Measurements from ENCODE around the gene LAMB4.

LAMB4 gene

DNA sequence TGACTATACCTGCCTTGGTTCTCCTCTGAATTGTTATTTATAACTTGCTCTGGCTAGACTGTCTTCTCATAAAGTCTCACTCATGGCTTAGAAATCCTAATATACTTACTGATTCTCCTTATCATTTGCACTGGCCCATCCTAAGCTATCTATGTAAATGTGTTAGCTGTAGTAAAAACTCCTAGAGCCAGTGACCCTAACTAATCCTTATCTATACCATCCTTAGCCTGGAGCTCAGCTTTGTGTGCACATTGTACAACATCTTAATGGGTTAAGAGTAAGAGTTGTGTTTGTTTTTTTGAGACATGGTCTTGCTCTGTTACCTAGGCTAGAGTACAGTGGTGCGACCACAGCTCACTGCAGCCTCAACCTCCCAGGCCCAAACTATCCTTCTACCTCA, 40.8 kb downstream of the LAMB4 start:
- no peaks in the 10 kb centered on the region for H3K27me3 ChIP-seq (ENCODE audit: insufficient read depth, low read length)
- H3K4me2 ChIP-seq (ENCODE audit: low read length), result no peak overlapping the region
- TF ChIP-seq, protein P1, sequence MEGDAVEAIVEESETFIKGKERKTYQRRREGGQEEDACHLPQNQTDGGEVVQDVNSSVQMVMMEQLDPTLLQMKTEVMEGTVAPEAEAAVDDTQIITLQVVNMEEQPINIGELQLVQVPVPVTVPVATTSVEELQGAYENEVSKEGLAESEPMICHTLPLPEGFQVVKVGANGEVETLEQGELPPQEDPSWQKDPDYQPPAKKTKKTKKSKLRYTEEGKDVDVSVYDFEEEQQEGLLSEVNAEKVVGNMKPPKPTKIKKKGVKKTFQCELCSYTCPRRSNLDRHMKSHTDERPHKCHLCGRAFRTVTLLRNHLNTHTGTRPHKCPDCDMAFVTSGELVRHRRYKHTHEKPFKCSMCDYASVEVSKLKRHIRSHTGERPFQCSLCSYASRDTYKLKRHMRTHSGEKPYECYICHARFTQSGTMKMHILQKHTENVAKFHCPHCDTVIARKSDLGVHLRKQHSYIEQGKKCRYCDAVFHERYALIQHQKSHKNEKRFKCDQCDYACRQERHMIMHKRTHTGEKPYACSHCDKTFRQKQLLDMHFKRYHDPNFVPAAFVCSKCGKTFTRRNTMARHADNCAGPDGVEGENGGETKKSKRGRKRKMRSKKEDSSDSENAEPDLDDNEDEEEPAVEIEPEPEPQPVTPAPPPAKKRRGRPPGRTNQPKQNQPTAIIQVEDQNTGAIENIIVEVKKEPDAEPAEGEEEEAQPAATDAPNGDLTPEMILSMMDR (IDR thresholded peaks at IDR 0.05; ENCODE audit: low read length), result no peak
- no peak for TF ChIP-seq EZH2 (IDR thresholded peaks at IDR 0.05; ENCODE audit: borderline replicate concordance, low read length)
- no peak overlapping the region for H3K9ac ChIP-seq (ENCODE audit: low read length)
- no peak overlapping the region for H2AFZ ChIP-seq (ENCODE audit: low read length)
- no peaks in the 10 kb centered on the region for H3F3A ChIP-seq (ENCODE audit: insufficient read depth, low read length)
- no peaks in the 10 kb centered on the region for H3K9me2 ChIP-seq (ENCODE audit: low read depth, low read length)
- H4K20me1 ChIP-seq (ENCODE audit: insufficient read depth, low read length), result no peaks in the 10 kb centered on the region
- no peaks in the 10 kb centered on the region for H3K79me2 ChIP-seq (ENCODE audit: insufficient read depth, low read length)
- no peak overlapping the region for H3K27ac ChIP-seq (ENCODE audit: low read depth, low read length, poor library complexity, severe bottlenecking)
- H3K4me1 ChIP-seq (ENCODE audit: insufficient read depth, low read length, severe bottlenecking), result no peaks in the 10 kb centered on the region
- H3K36me3 ChIP-seq (ENCODE audit: insufficient read depth, low read length), result no peaks in the 10 kb centered on the region
- no peak overlapping the region for H3K4me3 ChIP-seq (ENCODE audit: low read depth, low read length, poor library complexity, severe bottlenecking)
- no peaks in the 10 kb centered on the region for H3K9me3 ChIP-seq (ENCODE audit: low read length)

DNA sequence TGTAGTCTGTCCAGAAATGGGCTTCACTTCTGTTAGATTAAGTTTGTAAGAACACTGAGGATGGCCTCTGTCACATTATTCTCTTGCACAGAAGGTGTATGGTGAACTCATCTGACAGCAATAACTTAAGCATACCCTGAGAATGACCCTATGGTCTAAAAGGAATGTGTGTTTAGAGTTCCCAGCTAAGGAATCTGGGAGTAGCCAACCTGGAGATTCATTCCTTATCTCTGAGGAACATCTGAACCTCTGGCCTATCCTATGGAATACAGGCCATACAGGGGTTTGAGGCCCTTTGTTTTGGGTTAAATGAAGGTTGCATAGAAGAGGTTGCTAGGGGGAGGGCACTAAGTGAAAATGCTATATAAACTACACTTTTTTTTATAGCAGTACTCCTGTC, 41.4 kb downstream of the LAMB4 start:
- H3K36me3 ChIP-seq (ENCODE audit: insufficient read depth, low read length), result no peaks in the 10 kb centered on the region
- no peaks in the 10 kb centered on the region for H3F3A ChIP-seq (ENCODE audit: insufficient read depth, low read length)
- no peaks in the 10 kb centered on the region for H3K27me3 ChIP-seq (ENCODE audit: insufficient read depth, low read length)
- H3K79me2 ChIP-seq (ENCODE audit: insufficient read depth, low read length), result no peaks in the 10 kb centered on the region
- TF ChIP-seq, protein P1 (IDR thresholded peaks at IDR 0.05; ENCODE audit: low read length), result no peak
- no peak for TF ChIP-seq EZH2 (IDR thresholded peaks at IDR 0.05; ENCODE audit: borderline replicate concordance, low read length)
- no peaks in the 10 kb centered on the region for H3K9me2 ChIP-seq (ENCODE audit: low read depth, low read length)
- no peak overlapping the region for H3K9ac ChIP-seq (ENCODE audit: low read length)
- H3K27ac ChIP-seq (ENCODE audit: low read depth, low read length, poor library complexity, severe bottlenecking), result no peak overlapping the region
- no peaks in the 10 kb centered on the region for H3K4me1 ChIP-seq (ENCODE audit: insufficient read depth, low read length, severe bottlenecking)
- H3K4me3 ChIP-seq (ENCODE audit: low read depth, low read length, poor library complexity, severe bottlenecking), result no peak overlapping the region
- no peaks in the 10 kb centered on the region for H4K20me1 ChIP-seq (ENCODE audit: insufficient read depth, low read length)
- no peak overlapping the region for H3K4me2 ChIP-seq (ENCODE audit: low read length)
- no peaks in the 10 kb centered on the region for H3K9me3 ChIP-seq (ENCODE audit: low read length)
- no peak overlapping the region for H2AFZ ChIP-seq (ENCODE audit: low read length)

DNA sequence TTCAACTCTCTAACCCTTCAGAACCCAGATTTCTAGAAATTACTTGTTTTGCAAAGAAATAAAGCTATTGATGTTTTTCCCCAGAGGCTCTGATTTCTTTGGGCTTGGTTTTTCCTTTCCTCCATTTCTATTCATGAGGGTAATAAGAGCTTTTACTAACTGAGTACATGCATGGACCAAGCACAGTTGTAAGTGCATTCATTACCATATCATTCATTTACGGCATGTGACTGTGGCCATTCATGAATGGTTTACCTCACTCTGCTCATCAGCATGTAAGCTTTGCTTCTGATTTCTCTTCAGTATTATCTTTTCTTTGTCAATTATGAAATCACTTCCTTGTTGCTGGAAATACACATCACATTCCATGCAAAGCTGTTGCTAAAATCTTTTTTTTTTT, 42.4 kb downstream of the LAMB4 start:
- no peak overlapping the region for H3K9ac ChIP-seq (ENCODE audit: low read length)
- H3K27ac ChIP-seq (ENCODE audit: low read depth, low read length, poor library complexity, severe bottlenecking), result no peak overlapping the region
- H3K36me3 ChIP-seq (ENCODE audit: insufficient read depth, low read length), result no peaks in the 10 kb centered on the region
- no peaks in the 10 kb centered on the region for H3K9me3 ChIP-seq (ENCODE audit: low read length)
- H4K20me1 ChIP-seq (ENCODE audit: insufficient read depth, low read length), result no peaks in the 10 kb centered on the region
- H3K79me2 ChIP-seq (ENCODE audit: insufficient read depth, low read length), result no peaks in the 10 kb centered on the region
- no peaks in the 10 kb centered on the region for H3K9me2 ChIP-seq (ENCODE audit: low read depth, low read length)
- H3K4me3 ChIP-seq (ENCODE audit: low read depth, low read length, poor library complexity, severe bottlenecking), result no peak overlapping the region
- no peak for TF ChIP-seq EZH2 (IDR thresholded peaks at IDR 0.05; ENCODE audit: borderline replicate concordance, low read length)
- TF ChIP-seq, protein P1 (IDR thresholded peaks at IDR 0.05; ENCODE audit: low read length), result no peak
- no peaks in the 10 kb centered on the region for H3F3A ChIP-seq (ENCODE audit: insufficient read depth, low read length)
- H3K4me1 ChIP-seq (ENCODE audit: insufficient read depth, low read length, severe bottlenecking), result no peaks in the 10 kb centered on the region
- no peak overlapping the region for H2AFZ ChIP-seq (ENCODE audit: low read length)
- H3K4me2 ChIP-seq (ENCODE audit: low read length), result no peak overlapping the region
- H3K27me3 ChIP-seq (ENCODE audit: insufficient read depth, low read length), result no peaks in the 10 kb centered on the region

Data from OCI-LY1 (cell line).